Central memory CD4-positive, alpha-beta T cell (primary cell): ENCODE data around the gene KLC4.
"Not testable (repeated sequence)": the region's sequence is repeated elsewhere in the genome, so short reads cannot be mapped to it uniquely, and the experiment has no call there.

Source experiments
- DNase-seq: peaks from one replicate; pipeline ENCODE4 v3.0.0; 2022

Gene KLC4

GRCh38 chr6:43070028-43070632 is 10.7 kb downstream of the KLC4 start:
- DNase-seq, result no peak

GRCh38 chr6:43074847-43075669 is 15.6 kb downstream of the KLC4 start:
- no peak for DNase-seq

- no peak for DNase-seq
These were observed 16.4 kb downstream of the KLC4 start, which contains the start of gene PTK7 for GRCh38 chr6:43075670-43076463. Gene PTK7 (plus strand): TSS chr6:43076314. CDS start chr6:43076489, 175 bp downstream.

GRCh38 chr6:43076464-43077332 is 17.3 kb downstream of the KLC4 start:
- DNase-seq, result no peak

- DNase-seq, result no peak
These were observed 17.9 kb downstream of the KLC4 start for GRCh38 chr6:43077333-43077809.

GRCh38 chr6:43077981-43078511 is 18.6 kb downstream of the KLC4 start:
- DNase-seq, result no peak

GRCh38 chr6:43078691-43079090 is 19.3 kb downstream of the KLC4 start:
- DNase-seq, result no peak

GRCh38 chr6:43081043-43081442 is 21.6 kb downstream of the KLC4 start:
- no peak for DNase-seq

GRCh38 chr6:43081922-43082321 is 22.5 kb downstream of the KLC4 start:
- not testable (repeated sequence) for DNase-seq

- no peak for DNase-seq
These were observed 23.6 kb downstream of the KLC4 start for GRCh38 chr6:43082806-43083655.

GRCh38 chr6:43086022-43086658 is 26.7 kb downstream of the KLC4 start:
- DNase-seq, result no peak

GRCh38 chr6:43088654-43089056 is 29.2 kb downstream of the KLC4 start:
- no peak for DNase-seq

GRCh38 chr6:43089467-43089866 is 30.0 kb downstream of the KLC4 start:
- DNase-seq, result no peak

GRCh38 chr6:43089874-43090558 is 30.6 kb downstream of the KLC4 start:
- DNase-seq, result no peak

- DNase-seq, result no peak
These were observed 31.1 kb downstream of the KLC4 start for GRCh38 chr6:43090559-43090956.

GRCh38 chr6:43091020-43091419 is 31.6 kb downstream of the KLC4 start:
- no peak for DNase-seq

GRCh38 chr6:43091436-43091991 is 32.1 kb downstream of the KLC4 start:
- no peak for DNase-seq

GRCh38 chr6:43092635-43093034 is 33.2 kb downstream of the KLC4 start:
- no peak for DNase-seq

- DNase-seq, result no peak
These were observed 34.2 kb downstream of the KLC4 start for GRCh38 chr6:43093436-43094289.
